ENCODE measurements around the gene PALS2.

DNA sequence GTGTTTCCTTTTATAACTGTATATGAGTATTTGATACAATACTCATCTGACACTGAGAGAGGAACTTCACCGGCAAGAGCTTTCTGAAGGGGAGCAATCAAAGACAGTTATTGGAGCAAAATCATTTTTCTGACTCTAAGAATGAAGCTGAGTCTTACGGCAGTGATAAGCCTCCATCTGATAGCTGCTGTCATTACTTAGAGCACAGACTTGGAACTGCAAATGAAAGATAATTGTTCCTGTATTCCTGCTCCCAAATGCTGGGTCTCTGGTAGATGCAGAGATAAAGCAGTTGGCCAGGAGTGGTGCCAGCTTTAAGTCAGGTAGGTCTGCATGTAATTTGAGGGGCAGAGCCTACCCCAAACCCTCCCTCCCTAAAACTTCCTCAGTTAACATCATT, 2.3 kb upstream of the PALS2 start:
- no peak for TF ChIP-seq EZH2 (IDR thresholded peaks at IDR 0.05; ENCODE audit: low read depth)
- TF ChIP-seq, protein P1, sequence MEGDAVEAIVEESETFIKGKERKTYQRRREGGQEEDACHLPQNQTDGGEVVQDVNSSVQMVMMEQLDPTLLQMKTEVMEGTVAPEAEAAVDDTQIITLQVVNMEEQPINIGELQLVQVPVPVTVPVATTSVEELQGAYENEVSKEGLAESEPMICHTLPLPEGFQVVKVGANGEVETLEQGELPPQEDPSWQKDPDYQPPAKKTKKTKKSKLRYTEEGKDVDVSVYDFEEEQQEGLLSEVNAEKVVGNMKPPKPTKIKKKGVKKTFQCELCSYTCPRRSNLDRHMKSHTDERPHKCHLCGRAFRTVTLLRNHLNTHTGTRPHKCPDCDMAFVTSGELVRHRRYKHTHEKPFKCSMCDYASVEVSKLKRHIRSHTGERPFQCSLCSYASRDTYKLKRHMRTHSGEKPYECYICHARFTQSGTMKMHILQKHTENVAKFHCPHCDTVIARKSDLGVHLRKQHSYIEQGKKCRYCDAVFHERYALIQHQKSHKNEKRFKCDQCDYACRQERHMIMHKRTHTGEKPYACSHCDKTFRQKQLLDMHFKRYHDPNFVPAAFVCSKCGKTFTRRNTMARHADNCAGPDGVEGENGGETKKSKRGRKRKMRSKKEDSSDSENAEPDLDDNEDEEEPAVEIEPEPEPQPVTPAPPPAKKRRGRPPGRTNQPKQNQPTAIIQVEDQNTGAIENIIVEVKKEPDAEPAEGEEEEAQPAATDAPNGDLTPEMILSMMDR (conservative IDR thresholded peaks at IDR 0.05), result no peak

All from PC-9 (cell line).